Mammary microvascular endothelial cell (primary cell): Measurements from ENCODE around the gene VPS54. TPM values are rescaled to one million over a fixed set of nuclear protein-coding genes. Genes with fewer than 3 reads are reported as not detected.

Source experiments
- total RNA-seq: library from RNA; depleted of rRNA; stranded (reverse); fragments of >200 nt; gene quantifications from 2 replicates; pipeline ENCODE4 v1.2.3, GENCODE V29; 2015

VPS54 gene
- total RNA-seq, result 15.5 and 17.5 TPM in 2 replicates

DNA sequence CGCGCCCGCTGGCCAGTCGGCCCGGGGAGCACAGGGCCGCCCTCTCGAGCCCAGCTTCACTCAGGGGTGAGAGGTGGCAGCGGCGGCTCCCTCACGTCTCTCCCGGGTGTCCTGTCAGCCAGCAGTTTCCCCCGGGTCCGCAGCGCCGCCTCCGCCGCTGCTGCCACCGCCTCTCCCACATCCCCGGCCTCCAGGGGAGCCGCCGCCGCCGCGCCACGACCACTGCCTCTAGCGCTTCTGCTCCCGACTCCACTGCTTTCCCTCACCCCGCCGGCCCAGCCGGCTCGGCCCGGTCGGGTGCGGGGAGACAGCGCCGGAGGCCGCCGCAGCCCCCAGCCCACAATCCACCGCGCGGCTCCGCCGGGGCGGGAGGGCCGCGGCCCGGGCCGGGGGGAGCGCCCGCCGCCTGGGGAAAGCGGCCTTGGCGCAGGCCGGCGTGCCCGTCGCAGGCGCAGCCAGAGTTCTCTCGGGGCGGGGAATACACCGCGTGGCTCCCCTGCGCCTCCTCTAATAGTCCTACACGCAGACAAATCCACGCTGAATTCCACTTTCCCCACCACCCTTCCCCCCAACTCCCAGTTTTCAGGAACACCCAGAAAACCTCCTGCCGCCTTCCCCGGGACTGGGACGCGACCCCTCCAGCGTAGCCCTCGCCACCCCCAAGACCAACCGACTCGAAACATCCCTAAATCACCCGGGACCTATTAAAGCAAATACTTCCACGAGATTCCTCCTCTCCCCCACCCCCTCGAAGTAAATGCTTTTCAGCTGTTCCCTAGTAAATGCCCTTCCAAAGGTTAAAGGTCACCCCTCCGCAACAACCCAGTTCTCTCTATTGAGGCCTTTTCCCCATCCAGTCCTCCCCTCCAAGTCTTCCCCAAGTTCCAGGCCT, at the start of gene VPS54:
Gene VPS54 (minus strand): TSS at position 346 of the 892 bp plus-strand sequence. CDS start 35,429 bp downstream, outside the sequence.

Other genes starting within 250 kb of the VPS54 start
- gene UGP2, start 177.5 kb downstream of the VPS54 start, total RNA-seq, result 48.1 and 53.2 TPM in 2 replicates
- 9.9 and 11.2 TPM in 2 replicates for gene PELI1, start 125.0 kb upstream of the VPS54 start, total RNA-seq